ENCODE measurements around the gene TBC1D22A. TPM values are rescaled to one million over a fixed set of nuclear protein-coding genes. Genes with fewer than 3 reads are reported as not detected.
A peak's percentile ranks its signal among the peaks of the same experiment; 100 is the strongest.

The TBC1D22A gene
- total RNA-seq, 2 experiments from 2014 or later = 22.3 to 43.9 TPM

- H3K4me1 ChIP-seq (ENCODE audit: insufficient read depth, low read length, poor library complexity, severe bottlenecking) = no peaks in the 10 kb centered on the region
- H3K9me2 ChIP-seq (ENCODE audit: insufficient read depth, low read length) = no peaks in the 10 kb centered on the region
- H4K20me1 ChIP-seq (ENCODE audit: insufficient read depth, low read length) = no peaks in the 10 kb centered on the region
- no peak overlapping the region for H3K4me2 ChIP-seq (ENCODE audit: low read length)
- no peaks in the 10 kb centered on the region for H3K79me2 ChIP-seq (ENCODE audit: insufficient read depth, low read depth, low read length)
- intact Hi-C loops (cut with micrococcal nuclease; ENCODE audit: unreplicated experiment) = no loop called here
- no peak for DNase-seq (ENCODE audit: low spot score)
- no peaks in the 10 kb centered on the region for H3K36me3 ChIP-seq (ENCODE audit: insufficient read depth, low read length)
- BruUV-seq (replicated peaks) = no TSS peak
- no peak overlapping the region for H3K4me3 ChIP-seq (ENCODE audit: low read depth, low read length, poor library complexity, severe bottlenecking)
- TF ChIP-seq CTCF (conservative IDR thresholded peaks at IDR 0.05; ENCODE audit: low read length) = no peak
- H3K9me3 ChIP-seq (ENCODE audit: low read length) = no peaks in the 10 kb centered on the region
- ChIA-PET POLR2A (no interaction called here), CTCF (ENCODE audit: unreplicated experiment) (no interaction called here)
- no peak overlapping the region for H3K27ac ChIP-seq (ENCODE audit: low read depth, low read length, poor library complexity, severe bottlenecking)
- H2AFZ ChIP-seq (ENCODE audit: low read length) = no peak overlapping the region
Observed at GRCh38 chr22:47124961-47125360, 362.5 kb downstream of the TBC1D22A start.

- Histone ChIP-seq H3K27ac (ENCODE audit: low read depth, low read length, poor library complexity, severe bottlenecking) (no peak overlapping the region), H3K9me3 (ENCODE audit: low read length) (no peaks in the 10 kb centered on the region), H3K4me2 (ENCODE audit: low read length) (no peak overlapping the region), H3K9me2 (ENCODE audit: insufficient read depth, low read length) (no peaks in the 10 kb centered on the region), H3K79me2 (ENCODE audit: insufficient read depth, low read depth, low read length) (no peaks in the 10 kb centered on the region), H3K4me3 (ENCODE audit: low read depth, low read length, poor library complexity, severe bottlenecking) (no peak overlapping the region), H2AFZ (ENCODE audit: low read length) (no peak overlapping the region), H4K20me1 (ENCODE audit: insufficient read depth, low read length) (no peaks in the 10 kb centered on the region), H3K4me1 (ENCODE audit: insufficient read depth, low read length, poor library complexity, severe bottlenecking) (no peaks in the 10 kb centered on the region), H3K36me3 (ENCODE audit: insufficient read depth, low read length) (no peaks in the 10 kb centered on the region)
- ChIA-PET POLR2A (no interaction called here), CTCF (ENCODE audit: unreplicated experiment) (no interaction called here)
- intact Hi-C loops (cut with micrococcal nuclease; ENCODE audit: unreplicated experiment) = no loop called here
- DNase-seq (ENCODE audit: low spot score) = peak; percentile 34
- BruUV-seq (replicated peaks) = no TSS peak
- TF ChIP-seq EZH2phosphoT487 (IDR thresholded peaks at IDR 0.05; ENCODE audit: borderline replicate concordance, low read depth, low read length) = no peak
- peak; percentile 61 for TF ChIP-seq CTCF (conservative IDR thresholded peaks at IDR 0.05; ENCODE audit: low read length)
Observed at GRCh38 chr22:47125603-47126002, 363.2 kb downstream of the TBC1D22A start.

GRCh38 chr22:47126344-47126811, 363.9 kb downstream of the TBC1D22A start:
- intact Hi-C loops (cut with micrococcal nuclease; ENCODE audit: unreplicated experiment) = no loop called here
- CTCF ChIA-PET (ENCODE audit: unreplicated experiment) = no interaction called here
- no peak for TF ChIP-seq EZH2phosphoT487 (IDR thresholded peaks at IDR 0.05; ENCODE audit: borderline replicate concordance, low read depth, low read length)
- TF ChIP-seq CTCF (conservative IDR thresholded peaks at IDR 0.05; ENCODE audit: low read length) = no peak

More at GRCh38 chr22:47126344-47126811, 363.9 kb downstream of the TBC1D22A start:
- H3K36me3 ChIP-seq (ENCODE audit: insufficient read depth, low read length) = no peaks in the 10 kb centered on the region
- H4K20me1 ChIP-seq (ENCODE audit: insufficient read depth, low read length) = no peaks in the 10 kb centered on the region
- no peak overlapping the region for H3K4me3 ChIP-seq (ENCODE audit: low read depth, low read length, poor library complexity, severe bottlenecking)
- H3K9me3 ChIP-seq (ENCODE audit: low read length) = no peaks in the 10 kb centered on the region
- H3K4me2 ChIP-seq (ENCODE audit: low read length) = no peak overlapping the region
- DNase-seq (ENCODE audit: low spot score) = no peak
- no peaks in the 10 kb centered on the region for H3K9me2 ChIP-seq (ENCODE audit: insufficient read depth, low read length)
- BruUV-seq (replicated peaks) = no TSS peak
- no peak overlapping the region for H3K27ac ChIP-seq (ENCODE audit: low read depth, low read length, poor library complexity, severe bottlenecking)
- POLR2A ChIA-PET = no interaction called here
- H2AFZ ChIP-seq (ENCODE audit: low read length) = no peak overlapping the region
- no peaks in the 10 kb centered on the region for H3K79me2 ChIP-seq (ENCODE audit: insufficient read depth, low read depth, low read length)
- no peaks in the 10 kb centered on the region for H3K4me1 ChIP-seq (ENCODE audit: insufficient read depth, low read length, poor library complexity, severe bottlenecking)

Data from OCI-LY7 (cell line).